Retinal pigment epithelial cell (primary cell): ENCODE results near the gene KCNJ14.

ENCODE experiments used
- DNase-seq: peaks from one replicate; pipeline ENCODE4 v3.0.0-alpha.2; 2010; ENCODE audit warnings: low read depth
- H3K4me3 ChIP-seq: 2 replicates; pipeline ENCODE4 v1.5.1; 2011; ENCODE audit warnings: mild to moderate bottlenecking, low read length, control low read depth, moderate library complexity
- TF ChIP-seq, protein P1 (sequence below): conservative IDR thresholded peaks from 2 replicates; pipeline ENCODE4 v1.5.1; 2011; ENCODE audit warnings: low read depth, low read length, control low read depth, inconsistent platforms

The KCNJ14 gene

DNA sequence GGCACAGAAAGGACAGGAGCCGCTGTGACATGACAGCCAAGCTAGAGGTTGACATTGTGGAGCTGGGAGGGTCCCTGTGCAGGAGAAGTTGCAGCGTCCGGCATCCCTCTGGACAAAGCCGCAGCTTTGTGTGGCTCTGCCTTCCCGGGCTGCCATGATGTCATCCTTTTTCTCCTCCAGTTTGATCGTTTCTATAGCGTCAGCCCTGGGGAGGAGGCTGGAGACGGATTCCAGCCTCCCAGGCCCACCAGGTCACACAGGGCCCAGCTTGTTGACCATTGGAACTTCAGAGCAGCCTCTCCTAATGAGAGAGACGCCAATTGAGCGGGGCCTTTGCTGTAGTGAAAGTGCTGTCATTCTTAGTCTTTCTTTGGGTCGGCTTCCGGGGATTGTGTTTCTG is 3.8 kb upstream of the KCNJ14 start:
- no peak for DNase-seq
- TF ChIP-seq, protein P1, sequence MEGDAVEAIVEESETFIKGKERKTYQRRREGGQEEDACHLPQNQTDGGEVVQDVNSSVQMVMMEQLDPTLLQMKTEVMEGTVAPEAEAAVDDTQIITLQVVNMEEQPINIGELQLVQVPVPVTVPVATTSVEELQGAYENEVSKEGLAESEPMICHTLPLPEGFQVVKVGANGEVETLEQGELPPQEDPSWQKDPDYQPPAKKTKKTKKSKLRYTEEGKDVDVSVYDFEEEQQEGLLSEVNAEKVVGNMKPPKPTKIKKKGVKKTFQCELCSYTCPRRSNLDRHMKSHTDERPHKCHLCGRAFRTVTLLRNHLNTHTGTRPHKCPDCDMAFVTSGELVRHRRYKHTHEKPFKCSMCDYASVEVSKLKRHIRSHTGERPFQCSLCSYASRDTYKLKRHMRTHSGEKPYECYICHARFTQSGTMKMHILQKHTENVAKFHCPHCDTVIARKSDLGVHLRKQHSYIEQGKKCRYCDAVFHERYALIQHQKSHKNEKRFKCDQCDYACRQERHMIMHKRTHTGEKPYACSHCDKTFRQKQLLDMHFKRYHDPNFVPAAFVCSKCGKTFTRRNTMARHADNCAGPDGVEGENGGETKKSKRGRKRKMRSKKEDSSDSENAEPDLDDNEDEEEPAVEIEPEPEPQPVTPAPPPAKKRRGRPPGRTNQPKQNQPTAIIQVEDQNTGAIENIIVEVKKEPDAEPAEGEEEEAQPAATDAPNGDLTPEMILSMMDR, result no peak
- H3K4me3 ChIP-seq, result no peak overlapping the region

DNA sequence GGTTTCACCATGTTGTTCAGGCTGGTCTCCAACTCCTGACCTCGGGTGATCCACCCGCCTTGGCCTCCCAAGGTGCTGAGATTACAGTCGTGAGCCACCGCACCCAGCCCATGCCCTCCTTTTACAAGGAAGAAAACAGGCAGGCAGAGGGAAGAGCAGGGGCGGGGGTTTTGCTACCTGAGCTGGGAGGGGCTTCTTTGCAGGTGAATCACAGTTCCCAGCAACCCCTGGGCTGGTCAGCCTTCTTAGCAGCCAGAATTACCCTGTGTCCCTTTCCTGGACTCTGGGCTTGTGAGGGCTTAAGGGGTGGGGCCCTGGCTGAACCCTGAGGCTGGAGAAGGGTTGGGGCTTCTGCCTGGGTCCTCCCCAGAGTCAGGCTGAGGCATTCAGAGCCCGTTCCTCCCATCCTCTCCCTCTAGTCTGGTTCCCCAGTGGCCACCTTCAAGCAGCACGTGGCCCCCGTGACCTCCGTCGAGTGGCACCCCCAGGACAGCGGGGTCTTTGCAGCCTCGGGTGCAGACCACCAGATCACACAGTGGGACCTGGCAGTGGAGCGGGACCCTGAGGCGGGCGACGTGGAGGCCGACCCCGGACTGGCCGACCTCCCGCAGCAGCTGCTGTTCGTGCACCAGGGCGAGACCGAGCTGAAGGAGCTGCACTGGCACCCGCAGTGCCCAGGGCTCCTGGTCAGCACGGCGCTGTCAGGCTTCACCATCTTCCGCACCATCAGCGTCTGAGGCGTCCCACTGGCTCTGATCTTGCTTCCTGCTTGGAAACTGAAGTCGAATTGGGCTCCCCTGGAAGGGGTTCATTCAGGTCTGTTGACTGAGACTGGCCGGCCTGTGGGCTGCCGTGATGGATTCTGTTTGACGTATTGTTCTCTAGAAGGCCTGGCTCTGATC is 2.8 kb upstream of the KCNJ14 start:
- TF ChIP-seq, protein P1, result no peak
- no peak overlapping the region for H3K4me3 ChIP-seq
- no peak for DNase-seq

DNA sequence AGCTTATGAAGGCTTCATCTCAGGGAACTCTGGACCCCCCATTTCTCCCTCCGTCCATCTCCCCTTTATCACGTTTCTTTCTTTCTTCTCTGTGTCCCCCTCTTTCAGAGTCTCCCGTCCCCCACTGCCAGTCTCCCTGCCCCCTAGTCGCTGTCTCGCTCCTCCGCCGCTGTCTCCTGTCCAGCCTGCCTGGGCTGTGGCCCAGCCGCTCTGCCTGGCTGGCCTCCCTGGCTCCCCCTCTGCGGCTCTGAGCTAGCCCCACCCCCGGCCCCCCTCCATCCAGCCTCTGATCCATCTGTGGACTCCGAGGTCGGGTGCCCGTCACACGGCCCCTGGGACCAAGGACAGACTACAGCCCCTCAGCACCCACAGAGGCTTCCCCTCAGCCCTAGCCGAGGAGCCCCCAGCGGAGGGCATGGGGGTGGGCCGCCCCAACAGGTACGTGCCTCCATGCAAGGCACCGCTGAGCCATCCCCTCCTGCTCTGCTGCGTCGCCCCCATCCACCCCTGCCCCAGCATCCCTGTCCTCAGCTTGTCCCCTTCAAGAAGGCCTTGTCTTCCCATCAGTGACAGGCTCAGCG is 1.1 kb upstream of the KCNJ14 start:
- DNase-seq, result no peak
- no peak overlapping the region for H3K4me3 ChIP-seq
- TF ChIP-seq, protein P1, result no peak

DNA sequence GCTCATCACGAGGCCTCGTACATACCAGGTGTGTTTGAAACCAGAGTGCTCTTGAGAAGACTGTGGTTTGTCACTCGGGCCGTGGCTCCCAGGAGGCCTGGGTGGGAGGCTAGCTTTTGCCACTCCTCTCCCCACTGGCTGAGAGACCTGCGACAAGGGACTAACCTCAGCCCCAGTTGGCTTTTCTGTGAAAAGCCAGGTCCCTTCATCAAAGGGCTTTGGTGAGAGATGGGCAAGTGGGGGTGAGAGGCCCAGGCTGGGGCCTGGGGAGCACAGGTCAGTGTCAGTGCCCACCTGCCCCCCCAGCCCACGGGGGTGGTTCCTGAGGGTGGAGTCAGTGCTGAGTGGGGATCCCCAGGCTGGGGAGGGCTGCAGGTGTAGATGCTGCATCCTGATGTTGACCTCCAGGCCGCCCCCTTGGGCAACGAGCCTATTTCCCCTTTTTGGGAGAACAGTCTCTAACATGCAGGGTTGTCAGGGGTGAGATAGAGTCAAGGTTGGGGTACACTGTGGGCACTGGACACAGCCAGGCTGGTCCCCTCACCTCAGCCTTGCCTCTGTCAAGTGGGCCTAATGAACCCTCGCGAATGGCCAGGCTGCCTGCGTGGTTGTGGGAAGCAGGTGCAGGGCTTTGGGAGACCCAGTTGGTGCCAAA is 661 bp downstream of the KCNJ14 start:
- DNase-seq, result no peak
- TF ChIP-seq, protein P1, result no peak
- no peak overlapping the region for H3K4me3 ChIP-seq

DNA sequence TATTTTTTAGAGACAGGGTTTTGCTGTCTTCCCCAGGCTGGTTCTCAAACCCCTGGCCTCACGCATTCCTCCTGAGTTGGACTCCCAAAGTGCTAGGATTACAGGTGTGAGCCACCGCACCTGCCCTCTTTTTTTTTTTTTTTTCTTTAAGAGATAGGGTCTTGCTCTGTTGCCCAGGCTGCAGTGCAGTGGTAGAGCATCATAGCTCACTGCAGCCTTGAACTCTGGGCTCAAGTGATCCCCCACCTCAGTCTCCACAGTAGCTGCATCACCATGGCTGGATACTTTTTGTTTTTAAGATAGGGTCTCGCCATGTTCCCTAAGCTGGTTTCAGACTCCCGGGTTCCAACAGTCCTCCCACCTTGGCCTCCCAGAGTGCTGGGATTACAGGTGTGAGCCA is 1.5 kb downstream of the KCNJ14 start:
- H3K4me3 ChIP-seq, result no peak overlapping the region
- DNase-seq, result no peak
- TF ChIP-seq, protein P1, result no peak

DNA sequence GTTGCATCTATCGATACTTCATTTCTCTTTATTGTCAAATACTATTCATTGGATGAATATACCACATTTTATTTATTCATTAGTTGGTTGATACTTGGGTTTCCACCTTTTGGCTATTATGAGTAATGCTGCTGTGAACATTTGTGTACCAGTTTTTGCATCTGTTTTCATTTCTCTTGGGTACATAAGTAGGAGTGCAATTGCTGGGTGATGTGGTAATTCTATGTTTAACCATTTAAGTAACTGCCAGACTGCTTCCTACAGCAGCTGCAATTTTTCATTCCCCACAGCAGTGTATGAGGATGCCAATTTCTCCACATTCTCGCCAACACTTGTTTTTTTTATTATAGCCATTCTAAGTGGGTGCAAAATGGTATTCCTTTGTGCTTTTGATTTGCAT is 2.6 kb downstream of the KCNJ14 start:
- TF ChIP-seq, protein P1, result no peak
- DNase-seq, result no peak
- no peak overlapping the region for H3K4me3 ChIP-seq
